ELR (cell line): Measurements from ENCODE around the gene TEX22.
A peak's percentile ranks its signal among the peaks of the same experiment; 100 is the strongest.

Source experiments
- DNase-seq: peaks from one replicate; pipeline ENCODE4 v3.0.0-alpha.2; 2015; ENCODE audit warnings: low read depth

The TEX22 gene

DNA sequence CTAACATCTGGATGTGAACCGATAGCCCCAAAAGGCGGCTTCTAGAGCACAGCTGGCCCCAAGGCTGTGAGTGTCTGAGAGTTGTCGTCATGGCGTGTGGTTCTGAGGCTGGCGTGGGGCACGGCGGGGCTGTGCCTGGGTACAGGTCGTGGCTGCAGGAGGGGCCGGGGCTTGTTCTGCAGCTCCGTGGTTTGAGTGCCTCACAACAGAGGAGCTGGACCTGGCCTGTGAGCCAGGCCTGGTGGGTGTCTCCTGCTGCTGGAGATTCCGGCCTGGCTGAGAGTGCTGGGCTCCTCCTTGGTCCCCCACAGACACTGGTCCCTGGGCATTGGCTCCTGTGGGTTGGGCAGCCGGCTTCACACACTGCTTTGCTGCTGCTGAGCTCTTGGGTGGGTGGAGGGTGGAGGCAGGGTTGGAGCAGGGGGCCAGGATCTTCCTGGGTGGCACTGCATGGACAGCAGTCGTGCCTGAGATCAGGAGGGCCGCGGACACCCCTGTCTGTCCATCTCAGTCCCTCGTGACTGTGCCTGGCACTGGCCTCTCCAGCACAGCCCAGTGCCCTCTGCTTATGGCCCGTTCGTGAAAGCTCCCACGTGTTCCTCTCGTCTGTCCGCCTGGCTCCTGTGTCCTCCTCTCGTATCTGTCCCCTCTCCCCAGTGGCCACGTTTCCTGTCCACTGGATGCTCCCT lies 31.8 kb upstream of the TEX22 start:
- DNase-seq = no peak

DNA sequence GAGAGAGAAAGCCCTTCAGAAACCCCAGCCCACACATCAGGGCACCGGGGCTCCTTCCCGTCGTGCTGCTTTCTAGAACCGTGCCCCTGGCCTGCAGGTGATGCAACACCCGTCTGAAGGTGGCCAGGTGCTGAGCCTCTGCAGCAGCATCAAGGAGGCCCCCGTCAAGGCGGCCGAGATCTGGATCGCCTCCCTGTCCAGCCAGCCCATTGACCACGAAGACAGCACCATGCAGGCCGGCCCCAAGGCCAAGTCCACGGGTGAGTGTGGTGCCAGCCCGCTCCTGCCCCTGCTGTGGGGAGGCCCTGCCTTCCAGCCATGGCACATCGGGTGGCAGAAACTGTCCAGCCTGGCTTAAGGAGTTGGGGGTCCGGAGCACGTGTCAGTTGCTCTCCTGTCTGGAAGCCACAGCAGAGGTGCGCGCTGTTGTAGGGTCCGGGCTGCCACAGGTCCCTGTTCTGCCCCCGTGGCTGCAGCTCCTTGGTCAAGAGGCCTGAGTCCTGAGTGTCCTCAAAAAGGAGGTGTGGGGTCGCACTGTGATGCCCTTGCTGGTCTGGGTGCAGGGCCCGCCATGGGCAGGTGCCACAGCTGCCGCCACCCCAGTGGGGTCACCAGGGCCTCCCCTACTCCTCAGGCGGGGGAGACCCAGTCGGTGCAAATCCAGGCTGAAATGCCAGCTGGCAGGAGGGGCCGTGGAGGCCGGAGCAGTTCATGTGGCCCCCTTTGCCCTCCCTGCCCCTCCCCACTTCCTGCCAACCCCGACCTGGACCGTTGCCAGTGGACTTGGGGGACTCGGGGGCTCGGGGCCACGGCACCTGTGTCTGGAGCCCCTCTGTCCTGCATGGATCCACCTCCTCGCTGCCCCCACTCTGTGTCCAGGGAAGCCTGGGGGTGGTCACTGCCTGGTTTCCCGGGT lies 31.0 kb upstream of the TEX22 start:
- no peak for DNase-seq

DNA sequence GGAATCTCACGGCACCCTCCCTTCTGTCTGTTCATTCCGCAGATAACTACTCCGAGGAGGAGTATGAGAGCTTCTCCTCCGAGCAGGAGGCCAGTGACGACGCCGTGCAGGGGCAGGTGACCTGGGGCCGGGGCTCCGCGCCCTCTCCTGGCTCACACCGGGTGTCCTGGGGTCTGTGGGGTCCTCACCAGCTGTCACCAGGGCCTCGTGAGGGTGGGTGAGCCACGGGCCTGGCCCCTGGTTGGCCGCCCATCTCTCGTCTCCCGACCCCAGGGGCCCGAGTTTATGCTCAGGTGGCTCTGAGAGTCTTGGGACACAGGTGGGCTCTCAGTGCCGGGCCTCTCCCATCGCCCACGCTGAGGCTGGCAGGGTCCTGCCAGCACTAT lies 30.3 kb upstream of the TEX22 start:
- DNase-seq = no peak

DNA sequence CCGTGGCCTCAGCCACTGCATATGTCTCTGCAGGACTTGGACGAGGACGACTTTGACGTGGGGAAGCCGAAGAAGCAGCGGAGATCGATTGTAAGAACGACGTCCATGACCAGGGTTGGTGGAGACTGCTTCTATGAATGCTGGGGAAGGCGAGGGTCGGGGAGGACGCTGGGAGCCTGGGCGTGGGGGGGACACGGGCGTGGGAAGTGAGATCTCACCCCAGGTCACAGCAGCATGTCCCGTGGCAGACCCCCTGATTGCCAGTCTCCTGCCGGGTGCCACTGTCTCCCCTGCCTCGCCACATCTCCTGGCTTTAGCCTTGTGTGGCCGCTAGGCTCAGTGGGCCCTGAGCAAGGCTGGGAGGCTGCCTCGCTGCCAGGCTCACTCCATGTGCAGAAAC lies 29.9 kb upstream of the TEX22 start:
- DNase-seq = no peak

DNA sequence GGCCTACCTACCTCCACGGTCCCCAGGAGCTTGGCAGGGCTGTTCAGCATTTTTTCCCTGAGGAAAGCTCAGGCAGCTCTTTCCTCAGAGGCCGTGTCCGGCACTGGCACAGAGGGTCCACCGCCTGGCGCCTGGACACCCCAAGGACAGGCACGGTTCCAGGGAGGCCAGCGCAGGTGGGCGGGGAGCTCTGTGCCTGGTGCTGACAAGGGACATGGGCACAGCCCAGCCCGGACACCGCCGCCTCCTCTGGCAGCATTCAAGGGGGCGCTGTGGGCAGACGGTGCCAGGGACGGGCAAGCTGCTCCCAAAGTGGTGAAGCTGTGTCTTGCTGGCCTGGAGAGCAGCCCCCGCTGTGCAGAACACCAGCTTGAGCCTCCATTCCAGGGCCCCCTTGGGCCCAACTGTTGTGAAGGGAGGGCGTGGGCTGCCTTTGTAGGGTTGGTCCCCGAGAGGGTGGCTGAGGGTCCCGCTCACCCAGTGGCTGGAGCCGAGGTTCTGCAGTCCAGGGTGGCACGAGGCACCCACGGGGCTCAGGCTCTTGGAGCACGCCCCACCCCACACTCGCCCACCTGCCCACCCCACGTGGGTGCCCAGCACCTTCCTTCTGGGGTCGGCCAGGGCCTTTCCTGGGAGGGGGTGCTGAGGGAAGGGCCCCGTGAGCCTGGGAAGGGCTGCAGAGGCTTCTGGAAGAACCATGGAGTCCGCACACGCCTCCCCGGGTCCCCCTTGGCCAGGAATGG lies 29.3 kb upstream of the TEX22 start:
- no peak for DNase-seq

DNA sequence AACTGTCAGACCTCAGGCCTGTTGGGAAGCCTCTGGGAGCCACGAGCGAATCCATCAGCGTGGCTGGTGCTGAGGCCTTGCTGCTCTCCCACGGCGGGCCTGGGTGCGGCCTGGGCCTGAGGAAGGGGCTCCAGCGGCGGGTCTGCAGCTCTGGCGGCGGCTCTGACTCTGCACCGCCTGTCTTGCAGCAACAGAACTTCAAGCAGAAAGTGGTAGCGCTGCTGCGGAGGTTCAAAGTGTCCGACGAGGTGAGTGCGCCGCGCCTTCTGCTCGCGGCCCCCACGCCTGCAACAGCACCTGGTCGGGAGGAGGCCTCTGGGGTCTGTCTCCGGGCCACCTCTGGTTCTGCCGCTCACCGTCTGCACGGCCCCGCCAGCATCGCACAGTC lies 28.7 kb upstream of the TEX22 start:
- no peak for DNase-seq

DNA sequence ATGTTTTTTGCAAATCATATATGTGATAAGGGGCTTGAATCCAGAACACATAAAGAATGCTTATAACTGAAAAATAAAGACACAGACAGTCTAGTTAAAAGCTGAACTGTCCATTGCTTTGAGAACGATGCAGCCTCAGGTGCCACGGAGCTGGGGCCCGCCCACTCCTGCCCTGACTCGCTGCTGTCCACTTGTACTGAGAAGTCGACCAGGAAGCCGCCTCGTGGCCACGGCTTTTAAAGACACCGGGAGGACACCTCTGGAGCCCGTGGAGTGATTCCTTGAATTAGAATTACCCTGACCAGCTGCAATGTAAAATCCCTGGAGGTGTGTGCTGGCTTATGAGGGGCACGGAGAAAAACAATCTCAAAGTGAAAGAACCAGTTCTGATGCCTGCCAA lies 23.9 kb upstream of the TEX22 start:
- no peak for DNase-seq

DNA sequence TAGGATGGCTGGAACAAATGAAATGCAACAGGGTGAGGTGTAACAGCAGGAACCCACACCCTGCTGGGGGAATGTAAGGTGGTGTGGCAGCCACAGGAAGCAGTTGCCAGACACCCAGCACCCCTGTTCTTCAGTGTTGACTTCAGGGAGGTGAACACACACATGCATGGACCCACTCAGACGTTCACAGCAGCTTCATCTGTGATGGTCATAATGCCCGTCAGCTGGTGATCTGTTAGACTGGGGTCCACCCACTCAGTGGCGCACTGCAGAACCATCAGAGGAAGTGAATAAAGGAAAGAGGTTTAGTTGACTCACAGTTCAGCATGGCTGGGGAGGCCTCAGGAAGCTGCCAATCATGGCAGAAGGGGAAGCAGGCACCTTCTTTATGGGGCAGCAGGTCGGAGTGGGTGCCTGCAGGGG lies 22.7 kb upstream of the TEX22 start:
- peak; percentile 56 for DNase-seq

DNA sequence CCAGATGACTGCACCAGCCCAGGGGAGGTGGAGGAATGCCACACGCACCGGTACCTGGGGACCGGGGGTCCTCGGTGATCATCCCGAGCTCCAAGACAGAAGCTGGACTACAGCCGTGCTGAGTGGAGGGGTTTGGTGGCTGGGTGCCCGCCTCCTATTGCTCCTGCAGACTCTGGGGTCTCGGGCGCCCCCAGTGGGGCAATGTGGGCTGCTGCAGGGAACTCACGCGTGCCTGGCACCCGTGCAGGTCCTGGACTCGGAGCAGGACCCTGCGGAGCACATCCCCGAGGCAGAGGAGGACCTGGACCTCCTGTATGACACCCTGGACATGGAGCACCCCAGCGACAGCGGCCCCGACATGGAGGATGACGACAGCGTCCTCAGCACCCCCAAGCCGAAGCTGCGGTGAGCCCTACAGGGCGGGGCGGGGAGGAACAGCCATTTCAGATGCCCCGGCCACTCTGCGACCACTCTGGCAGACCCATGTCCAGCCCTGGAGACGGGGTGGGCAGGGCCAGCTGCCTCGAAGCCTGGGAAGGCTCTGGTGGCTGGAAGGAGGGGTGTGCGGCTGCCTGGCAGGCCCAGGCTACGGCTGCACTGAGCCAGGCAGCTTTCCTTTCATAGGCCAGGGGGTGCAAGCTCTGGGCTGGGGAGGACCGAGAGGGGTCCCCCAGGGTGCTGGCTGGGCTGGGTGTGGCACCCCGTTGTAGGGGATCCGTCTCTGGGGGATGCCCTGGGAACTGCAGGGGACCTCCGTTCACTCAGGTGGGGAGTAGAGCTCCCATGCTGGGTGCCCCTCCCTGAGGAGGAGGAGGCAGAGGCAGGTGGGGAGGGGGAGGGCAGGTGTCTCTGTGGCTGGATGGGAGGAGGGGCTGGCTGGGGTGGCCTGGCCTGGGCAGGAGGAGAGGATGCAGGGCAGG lies 21.6 kb upstream of the TEX22 start:
- DNase-seq = no peak

DNA sequence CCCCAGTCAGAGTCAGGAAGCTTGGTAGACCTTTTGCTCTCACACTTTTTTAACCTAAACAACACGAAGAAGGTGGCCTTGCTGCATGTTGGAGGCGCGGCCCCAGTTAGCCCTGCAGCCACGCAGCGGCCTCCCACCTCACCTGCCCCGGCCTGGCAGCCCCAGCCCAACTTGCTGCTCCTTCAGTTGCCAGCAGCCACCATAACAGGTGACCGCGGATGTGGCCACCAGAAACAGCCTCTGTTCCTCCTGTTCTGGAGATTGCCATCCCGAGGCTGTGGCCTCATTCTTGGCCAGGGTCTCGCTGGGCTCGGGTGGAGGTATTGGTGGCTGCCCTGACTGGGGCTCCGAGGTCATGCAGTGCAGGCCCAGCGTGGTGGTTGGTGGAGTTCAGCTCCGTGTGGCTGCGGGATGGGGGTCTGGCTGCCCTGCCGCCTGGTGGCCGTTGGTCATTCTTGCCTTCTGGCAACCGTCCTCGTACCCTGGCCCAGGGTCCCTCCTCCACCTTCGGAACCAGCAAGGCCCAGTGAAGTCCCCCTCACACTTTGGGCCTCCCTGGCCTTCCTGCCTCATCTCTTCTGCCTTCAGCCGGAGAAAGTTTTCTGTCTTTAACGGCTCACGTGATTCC lies 20.7 kb upstream of the TEX22 start:
- no peak for DNase-seq

DNA sequence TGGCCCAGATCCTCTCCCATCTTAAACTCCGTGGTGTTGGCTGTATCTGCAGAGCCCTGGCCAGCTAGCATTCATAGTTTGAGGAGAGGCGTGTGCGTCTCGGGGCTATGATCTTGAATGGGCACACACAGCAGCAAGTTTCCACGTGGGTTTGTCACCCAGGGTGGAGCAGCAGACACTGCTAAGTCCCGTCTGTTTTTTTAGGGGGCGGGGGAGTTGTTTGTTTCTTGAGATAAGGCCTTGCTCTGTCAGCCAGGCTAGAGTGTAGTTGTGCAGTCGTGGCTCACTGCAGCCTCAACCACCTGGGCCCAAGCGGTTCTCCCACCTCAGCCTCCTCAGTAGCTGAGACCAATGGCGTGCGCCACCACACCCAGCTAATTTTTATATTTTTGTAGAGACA lies 20.1 kb upstream of the TEX22 start:
- no peak for DNase-seq

DNA sequence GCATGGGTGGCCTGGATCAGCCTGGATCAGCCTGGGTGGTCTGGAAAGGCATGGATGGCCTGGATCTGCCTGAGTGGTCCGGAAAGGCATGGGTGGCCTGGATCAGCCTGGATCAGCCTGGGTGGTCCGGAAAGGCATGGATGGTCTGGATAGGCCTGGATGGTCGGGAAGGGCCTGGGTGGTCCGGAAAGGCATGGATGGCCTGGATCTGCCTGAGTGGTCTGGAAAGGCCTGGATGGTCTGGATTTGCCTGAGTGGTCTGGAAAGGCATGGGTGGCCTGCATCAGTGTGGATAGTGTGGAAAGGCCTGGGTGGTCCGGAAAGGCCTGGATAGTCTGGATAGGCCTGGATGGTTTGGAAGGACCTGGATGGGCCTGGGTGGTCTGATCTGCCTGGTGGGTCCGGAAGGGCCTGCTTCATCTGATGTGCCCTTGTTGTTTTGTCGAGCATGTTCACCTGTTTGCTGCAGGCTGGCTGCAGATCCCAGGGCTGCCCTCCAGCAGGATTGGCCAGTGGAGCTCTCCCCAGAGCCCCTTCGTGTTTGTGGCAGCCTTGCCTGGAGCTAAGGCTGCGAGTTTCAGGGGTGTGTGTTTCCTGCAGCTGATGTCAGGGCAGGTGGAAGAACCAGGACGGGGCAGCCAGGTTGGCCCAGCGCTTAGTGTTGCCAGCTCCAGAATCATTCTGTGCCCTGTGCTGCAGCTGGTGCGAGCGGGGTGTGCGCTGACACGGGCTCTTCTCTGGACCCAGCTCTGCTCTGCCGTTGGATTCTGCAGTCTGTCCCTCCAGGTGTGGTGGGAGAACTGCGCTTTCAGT lies 19.3 kb upstream of the TEX22 start:
- no peak for DNase-seq

DNA sequence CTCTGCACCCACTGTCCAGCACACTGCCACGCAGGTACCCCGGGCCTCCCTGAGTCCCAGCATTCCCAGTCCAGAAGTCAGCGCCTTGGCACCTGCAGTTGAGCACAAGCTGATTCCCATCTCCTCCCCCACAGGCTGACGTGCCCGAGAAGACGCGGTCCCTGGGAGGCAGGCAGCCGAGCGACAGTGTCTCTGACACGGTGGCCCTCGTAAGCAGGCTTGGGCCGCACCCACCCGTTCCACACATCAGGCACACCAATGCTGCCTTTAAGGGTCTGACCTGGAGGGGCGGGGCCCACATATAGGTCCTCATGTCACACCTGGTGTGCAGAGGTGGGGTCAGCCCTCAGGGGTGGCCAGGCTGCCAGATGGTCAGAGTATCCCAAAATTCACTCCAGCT lies 18.4 kb upstream of the TEX22 start:
- no peak for DNase-seq

DNA sequence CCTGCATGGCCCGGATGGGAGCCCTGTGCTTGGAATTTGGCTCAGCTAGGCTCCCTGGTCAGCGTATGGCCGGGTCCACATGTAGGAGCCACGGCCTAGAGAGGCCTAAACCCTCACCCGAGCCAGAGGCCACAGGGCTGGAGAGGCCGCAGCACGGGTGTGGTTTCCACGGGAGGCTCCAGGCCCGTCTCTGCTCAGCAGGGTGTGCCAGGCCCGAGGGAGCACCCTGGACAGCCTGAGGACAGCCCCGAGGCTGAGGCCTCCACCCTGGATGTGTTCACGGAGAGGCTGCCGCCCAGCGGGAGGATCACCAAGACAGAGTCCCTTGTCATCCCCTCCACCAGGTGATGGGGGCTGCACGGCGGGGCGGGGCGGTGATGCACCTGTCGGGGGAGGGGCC lies 17.6 kb upstream of the TEX22 start:
- no peak for DNase-seq

DNA sequence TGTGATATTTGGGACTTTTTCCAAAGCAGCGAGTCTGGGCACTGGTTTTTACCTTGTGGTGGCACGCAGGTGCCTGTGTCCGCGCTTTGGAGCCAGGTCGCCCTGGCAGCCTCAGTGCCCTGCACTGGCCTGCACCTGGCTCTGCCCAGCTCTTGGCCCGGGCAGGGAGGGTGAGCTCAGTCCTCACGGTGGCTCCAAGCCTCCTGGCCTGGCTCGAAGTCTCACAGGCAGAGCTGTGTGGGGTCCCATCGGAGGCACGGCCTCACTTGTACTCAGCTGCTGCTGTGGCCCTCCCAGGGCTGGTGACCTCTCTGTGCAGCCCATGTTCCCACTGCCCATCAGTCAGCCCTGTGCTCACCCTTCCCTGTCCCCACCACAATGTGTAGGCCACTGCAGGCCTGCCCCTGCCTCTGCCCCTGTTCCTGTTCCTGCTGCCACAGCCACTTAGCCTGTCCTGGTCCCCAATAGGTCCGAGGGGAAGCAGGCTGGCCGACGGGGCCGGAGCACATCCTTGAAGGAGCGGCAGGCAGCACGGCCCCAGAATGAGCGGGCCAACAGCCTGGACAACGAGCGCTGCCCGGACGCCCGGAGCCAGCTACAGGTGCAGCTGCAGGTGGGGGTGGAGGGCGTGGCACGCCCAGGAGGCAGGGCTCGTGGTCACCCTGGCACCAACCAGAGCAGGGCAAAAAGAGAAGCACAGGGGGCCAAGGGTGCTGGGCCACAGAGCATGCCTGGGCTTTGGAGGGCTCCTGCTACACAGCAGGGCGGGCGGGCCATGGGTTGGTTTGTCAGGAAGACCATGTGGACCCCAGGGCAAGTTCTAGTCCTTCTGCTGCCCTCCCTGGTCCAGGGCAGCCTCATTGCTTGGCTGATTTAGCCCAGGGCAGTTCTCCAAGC lies 16.6 kb upstream of the TEX22 start:
- DNase-seq = no peak

DNA sequence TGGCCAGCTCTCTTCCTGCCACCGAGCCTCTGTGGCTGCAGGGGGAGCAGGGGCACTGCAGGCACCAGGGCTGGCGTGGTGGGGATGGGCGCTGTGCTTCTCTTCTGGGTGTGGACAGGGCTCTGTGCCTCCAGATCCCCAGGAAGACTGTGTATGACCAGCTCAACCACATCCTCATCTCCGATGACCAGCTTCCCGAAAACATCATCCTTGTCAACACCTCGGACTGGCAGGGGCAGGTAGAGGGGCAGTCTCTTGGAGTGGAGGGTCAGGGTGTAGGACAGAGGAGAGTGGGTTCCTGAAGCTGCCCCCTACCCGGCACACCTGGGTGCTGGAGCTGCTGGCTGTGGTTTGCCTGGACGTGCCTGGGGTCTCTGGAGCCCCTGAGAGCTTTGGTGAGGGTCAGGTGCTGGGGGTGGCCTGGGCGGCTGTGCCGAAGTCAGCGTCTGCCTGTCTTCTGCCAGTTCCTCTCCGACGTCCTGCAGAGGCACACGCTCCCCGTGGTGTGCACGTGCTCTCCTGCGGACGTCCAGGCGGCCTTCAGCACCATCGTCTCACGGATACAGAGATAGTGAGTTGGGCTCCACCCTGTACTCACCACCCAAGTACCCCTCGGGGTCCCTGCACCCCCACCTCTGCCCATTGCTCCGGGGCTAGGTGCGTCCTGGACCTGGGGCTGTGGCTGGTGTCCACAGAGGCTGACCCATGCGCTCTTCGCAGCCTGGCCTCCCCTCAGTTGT lies 15.8 kb upstream of the TEX22 start:
- no peak for DNase-seq

DNA sequence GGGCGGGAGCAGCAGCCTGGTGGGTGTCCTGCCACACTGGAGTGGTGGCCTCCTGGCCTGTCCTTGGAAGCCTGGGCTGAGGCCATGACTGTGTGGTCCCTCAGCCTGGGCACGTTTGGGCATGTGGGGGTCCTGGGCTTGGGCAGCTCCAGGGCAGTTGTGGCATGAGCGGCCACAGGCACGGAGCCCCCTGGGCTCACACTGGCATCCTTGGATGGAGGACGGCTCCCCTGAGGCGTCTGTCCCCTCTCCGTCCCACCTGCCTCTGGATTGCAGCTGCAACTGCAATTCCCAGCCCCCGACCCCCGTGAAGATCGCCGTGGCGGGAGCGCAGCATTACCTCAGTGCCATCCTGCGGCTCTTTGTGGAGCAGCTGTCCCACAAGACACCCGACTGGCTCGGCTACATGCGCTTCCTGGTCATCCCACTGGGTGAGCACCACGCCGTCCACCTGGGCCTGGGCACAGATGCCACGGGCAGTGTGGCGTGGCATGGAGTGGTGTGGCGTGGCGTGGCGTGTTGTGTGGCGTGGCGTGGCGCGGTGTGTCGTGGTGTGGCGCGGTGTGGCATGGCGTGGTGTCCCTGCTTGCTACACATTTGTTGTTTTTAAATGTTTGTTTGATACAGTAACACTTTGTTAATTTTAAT lies 15.1 kb upstream of the TEX22 start:
- DNase-seq = no peak

DNA sequence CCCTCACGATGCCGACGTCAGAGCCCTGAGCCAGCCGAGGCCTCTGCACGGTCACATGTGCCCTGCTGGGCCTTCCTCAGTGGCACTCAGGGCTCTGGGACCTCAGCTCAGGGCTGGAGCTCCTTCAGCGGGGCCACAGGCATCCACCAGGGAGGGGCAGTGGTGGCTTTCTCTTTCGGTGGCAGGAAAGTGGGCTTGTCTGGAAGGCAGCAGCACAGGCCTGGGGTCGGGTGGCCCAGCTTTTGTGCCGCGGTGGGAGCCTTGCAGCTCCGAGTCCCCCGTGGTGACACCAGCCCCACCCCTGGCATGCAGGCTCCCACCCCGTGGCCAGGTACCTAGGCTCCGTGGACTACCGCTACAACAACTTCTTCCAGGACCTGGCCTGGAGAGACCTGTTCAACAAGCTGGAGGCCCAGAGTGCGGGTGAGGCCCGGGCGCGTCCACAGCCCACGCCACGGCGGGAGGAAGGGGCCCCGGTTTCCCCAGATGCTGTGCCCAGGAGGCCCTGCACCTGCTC lies 14.2 kb upstream of the TEX22 start:
- no peak for DNase-seq
